ENCODE results near the gene PCBP3.

- TF ChIP-seq CTCF (conservative IDR thresholded peaks at IDR 0.05) = no peak
- TF ChIP-seq ZFX (IDR thresholded peaks at IDR 0.05) = no peak
Observed at GRCh38 chr21:45713613-45714012, 70.1 kb downstream of the PCBP3 start.

All from C4-2B (cell line).